Psoas muscle (tissue), 8 donors: ENCODE measurements around the gene MCAT. TPM values are rescaled to one million over a fixed set of nuclear protein-coding genes. Genes with fewer than 3 reads are reported as not detected.

ENCODE experiments used
- ATAC-seq, 4 donors: fragments of 200-7000 bp; cut with Tn5 transposase; one replicate each; pipeline ENCODE4 v1.9.1; 2020; ENCODE audit warnings: moderate library complexity in 3 of 4, mild to moderate bottlenecking in 2 of 4
- DNase-seq, 2 donors: peaks; one replicate each; pipeline ENCODE4 v3.0.0-alpha.2; 2020
- H3K27ac ChIP-seq: fragments of 200-600 bp; one replicate; pipeline ENCODE4 v1.8.0; 2022
- H3K27me3 ChIP-seq, 3 donors: fragments of 200-600 bp in 1 of 3; one replicate each; pipeline versions ENCODE4 v1.6.1 to v1.8.0; 2013 to 2022; ENCODE audit warnings: low read length in 2 of 3, mild to moderate bottlenecking in 2 of 3, moderate library complexity in 1 of 3; ENCODE audit not compliant: insufficient read depth in 3 of 3
- H3K36me3 ChIP-seq, 2 donors: fragments of 200-600 bp in 1 of 2; one replicate each; pipeline versions ENCODE4 v1.6.1 to v1.8.0; 2013 to 2022; ENCODE audit warnings: low read depth in 1 of 2, mild to moderate bottlenecking in 1 of 2, moderate library complexity in 1 of 2; ENCODE audit not compliant: insufficient read depth in 1 of 2
- H3K4me1 ChIP-seq: fragments of 200-600 bp; one replicate; pipeline ENCODE4 v1.8.0; 2022
- H3K4me3 ChIP-seq: fragments of 200-600 bp; one replicate; pipeline ENCODE4 v1.8.0; 2022; ENCODE audit warnings: mild to moderate bottlenecking
- H3K9me3 ChIP-seq: fragments of 200-600 bp; one replicate; pipeline ENCODE4 v1.8.0; 2022
- WGBS, 3 donors: extraction: QIAGEN DNeasy Blood & Tissue Kit; methylation state at CpG; one replicate each; pipeline versions ENCODE4 v1.1.6 to v1.1.7; 2013; 5-methylcytosine and 5-hydroxymethylcytosine counted together
- intact Hi-C, 2 donors: fragments of 100-400 bp; cut with DNase I; formaldehyde crosslinking; loops; one replicate each; pipeline versions ENCODE4 v1.11.0 to v1.14.2; 2022
- polyA plus RNA-seq, 3 donors: library from polyadenylated mRNA; stranded (reverse); fragments of 200-250 nt; gene quantifications; one replicate each; pipeline ENCODE4 v1.2.3, GENCODE V29; 2013
- total RNA-seq, 4 donors: library from RNA; stranded (reverse); fragmentation: NEBNext Ultra II Directional in 2 of 4; extraction: Animal tissue kit (Norgen Biotek cat#: 25700) in 2 of 4; gene quantifications; one replicate each; pipeline versions ENCODE4 v1.2.1 to v1.2.4, GENCODE V29; 2021 to 2023
- TF ChIP-seq, protein P1 (sequence below): fragments of 200-600 bp; IDR thresholded peaks from one replicate; pipeline ENCODE4 v1.8.0; 2022; ENCODE audit warnings: antibody characterized with exemption
- donor health status: healthy with polysubstance abuse.
- donor health status: DM: no; HTN: no; CAD: no; lungs with moderate emphysema.
- donor health status: Bipolar disorder and iron deficiency.
- donor health status: healthy.
- donor health status: DM: yes; HTN: yes; CAD: no.
- donor health status: DM: no; HTN: no; CAD: no.
- donor health status: DM: no; HTN: no; CAD: no.
- donor health status: DM: yes; HTN: yes; CAD: no.

MCAT gene
- total and polyA plus RNA-seq, 7 donors: 14.8 to 33.4 (median 21.7) TPM

DNA sequence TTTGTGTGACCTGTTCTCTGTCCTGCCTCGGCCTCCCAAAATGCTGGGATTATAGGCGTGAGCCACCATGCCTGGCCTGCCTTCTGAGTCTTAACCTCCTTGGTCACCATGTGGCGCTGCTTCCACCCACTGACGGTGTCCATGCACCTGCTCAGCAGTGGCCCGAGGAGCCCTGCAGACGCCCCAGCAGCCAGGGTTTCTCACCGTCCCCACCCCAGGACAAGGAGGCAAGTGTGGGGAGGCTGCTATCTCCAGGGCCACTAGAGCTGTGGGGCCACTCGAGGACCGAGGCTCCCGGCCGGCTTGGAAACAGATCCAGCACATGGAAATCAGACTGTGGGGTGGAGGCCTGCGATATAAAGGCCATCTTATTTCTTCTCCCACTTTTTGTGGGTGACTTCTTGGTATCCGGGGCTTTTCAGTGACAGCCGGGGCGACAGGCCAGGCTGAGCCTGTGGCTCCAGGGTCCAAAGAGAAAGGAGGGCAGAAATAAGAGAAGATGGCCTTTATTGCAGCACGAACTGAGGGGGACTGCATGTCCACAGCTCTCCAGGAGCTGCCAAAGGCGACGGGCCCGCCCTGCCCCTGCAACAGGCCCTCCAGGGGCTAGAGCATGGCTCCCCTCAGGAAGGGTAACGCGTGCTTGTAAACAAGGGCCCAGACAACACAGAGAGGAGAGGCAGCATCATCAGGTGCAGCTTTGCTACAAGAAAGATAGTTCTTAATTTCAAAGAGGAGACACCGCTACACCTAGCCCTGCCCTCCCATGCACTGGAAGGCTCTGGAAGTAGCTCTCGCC lies 23.1 kb upstream of the MCAT start:
- TF ChIP-seq, protein P1, sequence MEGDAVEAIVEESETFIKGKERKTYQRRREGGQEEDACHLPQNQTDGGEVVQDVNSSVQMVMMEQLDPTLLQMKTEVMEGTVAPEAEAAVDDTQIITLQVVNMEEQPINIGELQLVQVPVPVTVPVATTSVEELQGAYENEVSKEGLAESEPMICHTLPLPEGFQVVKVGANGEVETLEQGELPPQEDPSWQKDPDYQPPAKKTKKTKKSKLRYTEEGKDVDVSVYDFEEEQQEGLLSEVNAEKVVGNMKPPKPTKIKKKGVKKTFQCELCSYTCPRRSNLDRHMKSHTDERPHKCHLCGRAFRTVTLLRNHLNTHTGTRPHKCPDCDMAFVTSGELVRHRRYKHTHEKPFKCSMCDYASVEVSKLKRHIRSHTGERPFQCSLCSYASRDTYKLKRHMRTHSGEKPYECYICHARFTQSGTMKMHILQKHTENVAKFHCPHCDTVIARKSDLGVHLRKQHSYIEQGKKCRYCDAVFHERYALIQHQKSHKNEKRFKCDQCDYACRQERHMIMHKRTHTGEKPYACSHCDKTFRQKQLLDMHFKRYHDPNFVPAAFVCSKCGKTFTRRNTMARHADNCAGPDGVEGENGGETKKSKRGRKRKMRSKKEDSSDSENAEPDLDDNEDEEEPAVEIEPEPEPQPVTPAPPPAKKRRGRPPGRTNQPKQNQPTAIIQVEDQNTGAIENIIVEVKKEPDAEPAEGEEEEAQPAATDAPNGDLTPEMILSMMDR: no peak
- Histone ChIP-seq H3K9me3 (no peaks in the 10 kb centered on the region), H3K4me1 (no peaks in the 10 kb centered on the region), H3K27ac (no peak overlapping the region), H3K36me3 (peaks cover 0 to 55% of the 10 kb centered on the region in 2 donors), H3K4me3 (no peak overlapping the region), H3K27me3 (no peaks in the 10 kb centered on the region)
- intact Hi-C loops: no loop called here
- ATAC-seq: no peak
- 89 to 94% (median 89%) methylated on average over 23 of the region's 23 CpGs for WGBS, 3 donors
- DNase-seq: no peak

DNA sequence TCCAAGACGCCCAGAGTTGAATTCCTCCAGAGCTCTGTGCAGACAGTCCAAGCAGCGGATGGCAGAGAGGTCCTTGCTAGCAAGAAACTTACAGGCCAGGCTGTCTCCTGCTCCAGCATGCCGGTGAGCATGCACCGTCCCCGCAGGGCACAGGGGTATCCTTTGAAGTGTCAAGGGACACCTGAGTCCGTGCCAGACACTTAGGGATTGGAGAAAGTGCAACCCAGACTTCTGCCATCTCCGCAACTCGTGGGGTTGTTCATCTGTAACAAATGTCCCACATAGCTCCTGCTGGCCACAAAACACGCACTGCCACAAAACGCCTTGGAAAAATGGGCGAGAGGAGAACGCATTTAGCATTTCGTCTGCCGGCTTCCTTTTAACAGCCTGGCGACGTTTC lies 21.4 kb upstream of the MCAT start:
- ATAC-seq (no peak), DNase-seq (no peak)
- Histone ChIP-seq H3K9me3 (no peaks in the 10 kb centered on the region), H3K27ac (no peak overlapping the region), H3K27me3 (no peaks in the 10 kb centered on the region), H3K36me3 (peaks cover 0 to 38% of the 10 kb centered on the region in 2 donors), H3K4me3 (no peak overlapping the region), H3K4me1 (no peaks in the 10 kb centered on the region)
- TF ChIP-seq, protein P1: no peak
- intact Hi-C loops: no loop called here
- WGBS, 3 donors: 50 to 56% (median 51%) methylated on average over 16 of the region's 16 CpGs

DNA sequence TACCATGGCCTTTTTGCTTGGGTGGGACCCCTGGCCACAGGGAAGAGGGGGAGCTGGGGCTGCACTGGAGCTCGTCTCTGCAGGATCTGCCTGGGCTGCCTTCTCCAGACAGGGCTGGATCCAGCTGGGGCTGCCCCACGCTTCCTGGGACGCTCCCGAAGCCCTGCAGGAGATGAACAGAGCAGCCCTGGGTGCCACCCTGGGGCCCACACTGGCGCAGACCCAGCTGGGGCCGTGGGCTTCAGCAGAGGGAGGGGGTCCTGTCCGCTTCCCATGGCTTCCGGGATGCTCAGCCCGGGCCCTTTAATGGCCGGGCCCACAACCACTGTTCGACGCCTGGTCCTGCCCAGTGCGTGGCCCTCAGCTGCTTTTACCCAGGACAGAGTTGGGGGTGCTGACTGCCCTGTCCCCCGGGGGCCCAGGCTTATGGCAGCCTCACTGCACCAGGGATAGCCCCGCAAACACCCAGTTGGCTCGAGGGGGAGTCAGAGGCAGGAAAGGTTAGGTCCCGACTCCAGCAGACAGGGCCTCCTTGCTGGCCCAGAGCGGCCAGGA lies 20.1 kb upstream of the MCAT start:
- peak in 2 of 4 donors; percentile 10 for ATAC-seq
- peak in 1 of 2 donors; percentile 45 for DNase-seq
- H3K27ac ChIP-seq: no peak overlapping the region
- H3K27me3 ChIP-seq: no peaks in the 10 kb centered on the region
- no peaks in the 10 kb centered on the region for H3K4me1 ChIP-seq
- TF ChIP-seq, protein P1: no peak
- no peaks in the 10 kb centered on the region for H3K9me3 ChIP-seq
- 81 to 83% (median 82%) methylated on average over 14 to 18 of the region's 18 CpGs for WGBS, 3 donors
- no peak overlapping the region for H3K4me3 ChIP-seq
- intact Hi-C loops: no loop called here
- H3K36me3 ChIP-seq: peaks cover 0 to 31% of the 10 kb centered on the region in 2 donors

DNA sequence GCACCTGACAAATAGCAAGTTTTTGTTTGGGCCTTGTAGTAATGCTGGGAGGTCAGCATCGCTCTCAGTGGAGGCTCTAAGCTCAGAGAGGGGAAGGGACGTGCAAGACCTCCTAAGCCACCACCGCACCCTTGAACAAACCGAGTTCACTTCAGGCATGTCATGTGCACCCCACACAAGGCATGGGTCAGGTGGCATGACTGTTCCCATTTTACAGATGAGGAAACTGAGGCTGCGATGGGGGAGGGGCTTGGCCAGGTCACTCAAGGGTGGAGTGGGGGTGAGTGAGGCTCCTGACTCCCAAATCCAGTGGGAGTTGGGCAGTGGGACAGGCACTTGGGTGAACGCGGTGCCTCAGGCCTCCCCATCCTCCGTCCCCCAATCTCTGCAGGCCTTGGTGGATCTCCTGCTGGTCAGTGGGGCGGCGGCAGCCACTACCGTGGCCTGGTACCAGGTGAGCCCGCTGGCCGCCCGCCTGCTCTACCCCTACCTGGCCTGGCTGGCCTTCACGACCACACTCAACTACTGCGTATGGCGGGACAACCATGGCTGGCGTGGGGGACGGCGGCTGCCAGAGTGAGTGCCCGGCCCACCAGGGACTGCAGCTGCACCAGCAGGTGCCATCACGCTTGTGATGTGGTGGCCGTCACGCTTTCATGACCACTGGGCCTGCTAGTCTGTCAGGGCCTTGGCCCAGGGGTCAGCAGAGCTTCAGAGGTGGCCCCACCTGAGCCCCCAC lies 19.4 kb upstream of the MCAT start:
- Histone ChIP-seq H3K4me1 (no peaks in the 10 kb centered on the region), H3K9me3 (no peaks in the 10 kb centered on the region), H3K4me3 (no peak overlapping the region), H3K36me3 (peaks cover 0 to 24% of the 10 kb centered on the region in 2 donors), H3K27ac (no peak overlapping the region), H3K27me3 (no peaks in the 10 kb centered on the region)
- no peak for DNase-seq
- no peak for ATAC-seq
- intact Hi-C loops: no loop called here
- WGBS, 3 donors: 93 to 95% (median 93%) methylated on average over 20 to 24 of the region's 24 CpGs
- TF ChIP-seq, protein P1: no peak
